Fibroblast of skin of left quadriceps (primary cell): ENCODE measurements around the gene DCST1.

Source experiments
- DNase-seq, 2 experiments: peaks; one replicate each; pipeline ENCODE4 v3.0.0-alpha.2; 2013; ENCODE audit warnings: low read depth in 2 of 2

Gene DCST1

GRCh38 chr1:155086856-155087535 lies 53.4 kb downstream of the DCST1 start:
- DNase-seq, result no peak

- DNase-seq, result no peak
These were observed 57.7 kb downstream of the DCST1 start for GRCh38 chr1:155091071-155092051.

GRCh38 chr1:155092131-155092530 lies 58.5 kb downstream of the DCST1 start:
- no peak for DNase-seq

- no peak for DNase-seq
These were observed 59.0 kb downstream of the DCST1 start for GRCh38 chr1:155092641-155093040.

GRCh38 chr1:155093911-155094621 lies 60.4 kb downstream of the DCST1 start:
- DNase-seq, result no peak

GRCh38 chr1:155094622-155094948 lies 61.0 kb downstream of the DCST1 start:
- DNase-seq, result no peak

GRCh38 chr1:155099331-155099730 lies 65.7 kb downstream of the DCST1 start:
- no peak for DNase-seq
